IPS-18a (cell line): Measurements from ENCODE around the gene IL1RAP.

Source experiments
- H3K27ac ChIP-seq: one replicate; pipeline ENCODE4 v1.5.1; 2013; ENCODE audit warnings: low read length
- H3K27me3 ChIP-seq: one replicate; pipeline ENCODE4 v1.6.1; 2013; ENCODE audit warnings: mild to moderate bottlenecking, low read length; ENCODE audit not compliant: control insufficient read depth, insufficient read depth
- H3K36me3 ChIP-seq: one replicate; pipeline ENCODE4 v1.6.1; 2013; ENCODE audit warnings: low read depth, low read length; ENCODE audit not compliant: control insufficient read depth
- H3K4me1 ChIP-seq: one replicate; pipeline ENCODE4 v1.6.1; 2013; ENCODE audit warnings: low read depth, low read length; ENCODE audit not compliant: control insufficient read depth
- H3K4me3 ChIP-seq: one replicate; pipeline ENCODE4 v1.5.1; 2013; ENCODE audit warnings: low read length
- H3K9ac ChIP-seq: one replicate; pipeline ENCODE4 v1.6.1; 2013; ENCODE audit warnings: mild to moderate bottlenecking, low read length, moderate library complexity
- H3K9me3 ChIP-seq: one replicate; pipeline ENCODE4 v1.6.1; 2013; ENCODE audit warnings: low read depth, low read length; ENCODE audit not compliant: control insufficient read depth

Gene IL1RAP

GRCh38 chr3:190531406-190531805 is 17.5 kb downstream of the IL1RAP start:
- no peak overlapping the region for H3K27ac ChIP-seq
- no peaks in the 10 kb centered on the region for H3K9me3 ChIP-seq
- peaks cover 5% of the 10 kb centered on the region for H3K4me1 ChIP-seq
- no peaks in the 10 kb centered on the region for H3K36me3 ChIP-seq
- no peaks in the 10 kb centered on the region for H3K27me3 ChIP-seq
- no peak overlapping the region for H3K4me3 ChIP-seq
- no peak overlapping the region for H3K9ac ChIP-seq

- Histone ChIP-seq H3K9ac (no peak overlapping the region), H3K9me3 (no peaks in the 10 kb centered on the region), H3K27me3 (no peaks in the 10 kb centered on the region), H3K4me1 (no peaks in the 10 kb centered on the region), H3K36me3 (no peaks in the 10 kb centered on the region), H3K27ac (no peak overlapping the region), H3K4me3 (no peak overlapping the region)
Observed at GRCh38 chr3:190532731-190533203, 18.9 kb downstream of the IL1RAP start.

DNA sequence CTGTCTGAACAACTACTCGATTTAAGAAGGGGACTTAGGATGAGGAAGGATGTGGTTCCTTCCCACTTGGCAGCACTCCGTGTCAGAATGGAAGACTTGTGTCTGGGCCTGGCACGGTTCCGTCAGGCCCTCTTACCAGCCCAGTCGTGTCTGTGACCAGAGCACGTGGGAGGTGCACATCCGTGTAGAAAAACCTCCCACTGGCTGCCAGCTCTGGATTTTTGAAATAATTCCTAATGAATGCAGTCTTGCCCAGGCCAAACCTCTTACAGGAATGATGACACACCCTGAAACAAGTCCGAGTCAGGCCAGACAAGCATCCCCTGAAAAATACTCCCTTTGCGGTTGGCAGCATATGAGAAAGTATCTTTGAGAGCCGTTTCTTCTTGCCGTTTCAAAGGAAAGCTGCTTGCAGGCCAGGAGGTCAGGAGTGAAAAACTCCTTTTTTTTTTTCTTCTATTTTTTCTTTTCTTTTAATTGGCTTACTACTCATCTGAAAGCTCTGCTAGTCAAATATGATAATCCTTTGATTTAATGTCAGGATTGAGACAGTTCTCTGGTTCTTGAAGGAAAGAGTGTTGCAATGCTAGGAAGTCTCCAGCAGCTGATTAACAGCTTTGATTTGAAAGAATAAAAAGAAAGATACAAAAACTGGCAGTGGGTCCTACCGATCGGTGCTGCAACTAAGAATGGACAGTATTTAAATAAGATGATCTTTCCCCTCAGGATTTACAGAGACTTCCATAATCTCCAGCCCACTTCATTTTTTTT is 19.8 kb downstream of the IL1RAP start:
- no peak overlapping the region for H3K27ac ChIP-seq
- no peaks in the 10 kb centered on the region for H3K9me3 ChIP-seq
- H3K27me3 ChIP-seq = peaks cover 8% of the 10 kb centered on the region
- H3K4me3 ChIP-seq = no peak overlapping the region
- H3K36me3 ChIP-seq = no peaks in the 10 kb centered on the region
- peaks cover 7% of the 10 kb centered on the region for H3K4me1 ChIP-seq
- no peak overlapping the region for H3K9ac ChIP-seq

GRCh38 chr3:190534386-190534785 is 20.5 kb downstream of the IL1RAP start:
- peaks cover 15% of the 10 kb centered on the region for H3K27me3 ChIP-seq
- H3K9ac ChIP-seq = no peak overlapping the region
- H3K4me3 ChIP-seq = no peak overlapping the region
- no peaks in the 10 kb centered on the region for H3K9me3 ChIP-seq
- no peak overlapping the region for H3K27ac ChIP-seq
- no peaks in the 10 kb centered on the region for H3K36me3 ChIP-seq
- H3K4me1 ChIP-seq = peaks cover 7% of the 10 kb centered on the region

- Histone ChIP-seq H3K4me1 (peaks cover 7% of the 10 kb centered on the region), H3K36me3 (no peaks in the 10 kb centered on the region), H3K4me3 (no peak overlapping the region), H3K27ac (no peak overlapping the region), H3K9me3 (no peaks in the 10 kb centered on the region), H3K9ac (no peak overlapping the region), H3K27me3 (peaks cover 18% of the 10 kb centered on the region)
Observed at GRCh38 chr3:190534986-190535385, 21.1 kb downstream of the IL1RAP start.

- H3K27me3 ChIP-seq = peaks cover 39% of the 10 kb centered on the region
- H3K4me1 ChIP-seq = peaks cover 11% of the 10 kb centered on the region
- H3K9ac ChIP-seq = no peak overlapping the region
- H3K9me3 ChIP-seq = no peaks in the 10 kb centered on the region
- no peaks in the 10 kb centered on the region for H3K36me3 ChIP-seq
- H3K27ac ChIP-seq = no peak overlapping the region
- H3K4me3 ChIP-seq = no peak overlapping the region
Observed at GRCh38 chr3:190537146-190537545, 23.3 kb downstream of the IL1RAP start.

GRCh38 chr3:190538288-190538687 is 24.4 kb downstream of the IL1RAP start:
- H3K9me3 ChIP-seq = no peaks in the 10 kb centered on the region
- no peak overlapping the region for H3K27ac ChIP-seq
- H3K36me3 ChIP-seq = no peaks in the 10 kb centered on the region
- H3K4me3 ChIP-seq = no peak overlapping the region
- H3K4me1 ChIP-seq = peaks cover 11% of the 10 kb centered on the region
- no peak overlapping the region for H3K9ac ChIP-seq
- peaks cover 51% of the 10 kb centered on the region for H3K27me3 ChIP-seq

DNA sequence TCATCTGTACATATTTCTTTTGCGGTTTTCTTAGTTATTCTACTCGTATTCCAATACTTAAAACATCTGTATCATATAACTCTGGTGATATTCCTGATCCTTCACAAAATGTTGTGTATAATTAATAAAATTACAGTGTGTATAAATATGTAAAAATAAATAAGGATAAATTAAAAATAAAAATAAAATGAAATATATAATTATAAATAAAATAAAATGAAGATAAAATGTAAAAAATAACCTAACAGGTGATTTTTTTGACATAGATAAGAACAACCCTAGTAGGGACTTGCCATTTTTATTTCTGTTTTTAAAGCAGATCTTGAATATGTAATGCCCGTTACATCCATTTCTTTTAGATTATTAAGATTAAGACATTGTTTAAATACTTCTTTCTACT is 25.6 kb downstream of the IL1RAP start:
- H3K9me3 ChIP-seq = no peaks in the 10 kb centered on the region
- H3K4me1 ChIP-seq = peaks cover 11% of the 10 kb centered on the region
- no peak overlapping the region for H3K27ac ChIP-seq
- H3K36me3 ChIP-seq = no peaks in the 10 kb centered on the region
- H3K9ac ChIP-seq = no peak overlapping the region
- no peak overlapping the region for H3K4me3 ChIP-seq
- peaks cover 61% of the 10 kb centered on the region for H3K27me3 ChIP-seq

GRCh38 chr3:190541008-190541407 is 27.1 kb downstream of the IL1RAP start:
- H3K9me3 ChIP-seq = no peaks in the 10 kb centered on the region
- H3K4me1 ChIP-seq = peaks cover 11% of the 10 kb centered on the region
- no peak overlapping the region for H3K27ac ChIP-seq
- no peak overlapping the region for H3K9ac ChIP-seq
- H3K4me3 ChIP-seq = no peak overlapping the region
- H3K36me3 ChIP-seq = no peaks in the 10 kb centered on the region
- H3K27me3 ChIP-seq = peaks cover 61% of the 10 kb centered on the region

- Histone ChIP-seq H3K27ac (no peak overlapping the region), H3K4me1 (peaks cover 14% of the 10 kb centered on the region), H3K27me3 (peaks cover 61% of the 10 kb centered on the region), H3K9me3 (no peaks in the 10 kb centered on the region), H3K9ac (no peak overlapping the region), H3K4me3 (no peak overlapping the region), H3K36me3 (no peaks in the 10 kb centered on the region)
Observed at GRCh38 chr3:190541560-190541959, 27.7 kb downstream of the IL1RAP start.

GRCh38 chr3:190542846-190543245 is 29.0 kb downstream of the IL1RAP start:
- no peaks in the 10 kb centered on the region for H3K36me3 ChIP-seq
- no peak overlapping the region for H3K9ac ChIP-seq
- H3K4me1 ChIP-seq = peaks cover 21% of the 10 kb centered on the region
- no peak overlapping the region for H3K4me3 ChIP-seq
- H3K9me3 ChIP-seq = no peaks in the 10 kb centered on the region
- H3K27me3 ChIP-seq = peaks cover 61% of the 10 kb centered on the region
- H3K27ac ChIP-seq = no peak overlapping the region

- Histone ChIP-seq H3K9ac (no peak overlapping the region), H3K36me3 (no peaks in the 10 kb centered on the region), H3K27ac (no peak overlapping the region), H3K4me3 (no peak overlapping the region), H3K4me1 (peaks cover 14% of the 10 kb centered on the region), H3K9me3 (no peaks in the 10 kb centered on the region), H3K27me3 (peaks cover 53% of the 10 kb centered on the region)
Observed at GRCh38 chr3:190543671-190544070, 29.8 kb downstream of the IL1RAP start.
